HEK293 (cell line): ENCODE measurements around the gene TFAP2C.
"Not testable (repeated sequence)": the region's sequence is repeated elsewhere in the genome, so short reads cannot be mapped to it uniquely, and the experiment has no call there.

Source experiments
- CTCF ChIA-PET: fragments of 350-600 bp; formaldehyde crosslinking; extraction: SDS; loops from one replicate; lab custom pipeline; 2021; ENCODE audit warnings: antibody characterized with exemption; lab: Yijun Ruan, JAX
- POLR2A ChIA-PET: fragments of 300-600 bp; formaldehyde crosslinking; extraction: SDS; loops from one replicate; lab custom pipeline; 2020; ENCODE audit warnings: antibody characterized with exemption, inconsistent platforms; lab: Yijun Ruan, JAX
- H3K27ac ChIP-seq: fragments of 200-500 bp; sonication (Bioruptor generic); 2 replicates; pipeline ENCODE4 v1.5.1; 2014; ENCODE audit warnings: low read depth, low read length, control low read depth, inconsistent platforms; ENCODE audit errors: extremely low read depth
- H3K36me3 ChIP-seq, 2 experiments: fragments of 200-500 bp in 1 of 2; sonication (Bioruptor generic) in 1 of 2; 1 replicate in 1 of 2; 2 replicates in 1 of 2; pipeline ENCODE4 v1.5.1; 2014 to 2017; ENCODE audit warnings: inconsistent platforms in 2 of 2, low read length in 2 of 2; ENCODE audit not compliant: control insufficient read depth in 2 of 2, insufficient read depth in 1 of 2
- H3K4me1 ChIP-seq: fragments of 200-500 bp; sonication (Bioruptor generic); 2 replicates; pipeline ENCODE4 v1.5.1; 2014; ENCODE audit warnings: mild to moderate bottlenecking, low read length, inconsistent platforms; ENCODE audit not compliant: control insufficient read depth, insufficient read depth
- H3K4me3 ChIP-seq: 2 replicates; pipeline ENCODE4 v1.5.1; 2011; ENCODE audit warnings: low read depth, mild to moderate bottlenecking, control low read depth, low read length, moderate library complexity
- H3K9me3 ChIP-seq: fragments of 200-500 bp; sonication (Bioruptor generic); 2 replicates; pipeline ENCODE4 v1.5.1; 2014; ENCODE audit warnings: low read depth, low read length, inconsistent platforms; ENCODE audit not compliant: control insufficient read depth, insufficient read depth
- HOXC10 ChIP-seq: sonication (generic); formaldehyde crosslinking; IDR thresholded peaks from 2 replicates; pipeline ENCODE4 v1.8.1; 2023; ENCODE audit warnings: mild to moderate bottlenecking, missing genetic modification reagents
- OSR2 ChIP-seq: fragments of 450-650 bp; formaldehyde crosslinking; IDR thresholded peaks from 2 replicates; pipeline ENCODE4 v1.5.1; 2016; ENCODE audit warnings: missing biosample characterization, missing genetic modification characterization
- PRDM6 ChIP-seq: fragments of 450-650 bp; formaldehyde crosslinking; IDR thresholded peaks from 2 replicates; pipeline ENCODE4 v1.5.1; 2017; ENCODE audit warnings: missing biosample characterization, missing genetic modification characterization
- SP7 ChIP-seq: fragments of 450-650 bp; formaldehyde crosslinking; IDR thresholded peaks from 2 replicates; pipeline ENCODE4 v1.5.1; 2016; ENCODE audit warnings: missing biosample characterization, missing genetic modification characterization
- ZBTB48 ChIP-seq: fragments of 450-650 bp; formaldehyde crosslinking; IDR thresholded peaks from 2 replicates; pipeline ENCODE4 v1.5.1; 2016; ENCODE audit warnings: missing biosample characterization, missing genetic modification characterization
- ZFP37 ChIP-seq: fragments of 450-650 bp; formaldehyde crosslinking; IDR thresholded peaks from 2 replicates; pipeline ENCODE4 v1.5.1; 2016; ENCODE audit warnings: missing biosample characterization, missing genetic modification characterization
- ZNF114 ChIP-seq: fragments of 450-650 bp; formaldehyde crosslinking; IDR thresholded peaks from 2 replicates; pipeline ENCODE4 v1.5.0; 2017; ENCODE audit warnings: missing biosample characterization, missing genetic modification characterization
- ZNF174 ChIP-seq: fragments of 450-650 bp; formaldehyde crosslinking; IDR thresholded peaks from 2 replicates; pipeline ENCODE4 v1.5.0; 2017; ENCODE audit warnings: missing biosample characterization, mild to moderate bottlenecking, missing genetic modification characterization
- ZNF24 ChIP-seq: fragments of 450-650 bp; formaldehyde crosslinking; IDR thresholded peaks from 2 replicates; pipeline ENCODE4 v1.5.1; 2016; ENCODE audit warnings: missing biosample characterization, missing genetic modification characterization
- ZNF274 ChIP-seq, 2 experiments: fragments of 200-500 bp in 1 of 2; fragments of 450-650 bp in 1 of 2; sonication (Bioruptor generic) in 1 of 2; formaldehyde crosslinking in 1 of 2; IDR thresholded peaks; 2 replicates each; pipeline versions ENCODE4 v1.5.1 to v1.6.1; 2014 to 2016; ENCODE audit warnings: borderline replicate concordance in 1 of 2, inconsistent platforms in 1 of 2, low read length in 1 of 2, missing biosample characterization in 1 of 2, missing genetic modification characterization in 1 of 2
- ZNF335 ChIP-seq: fragments of 450-650 bp; formaldehyde crosslinking; conservative IDR thresholded peaks from 2 replicates; pipeline ENCODE4 v1.5.1; 2016; ENCODE audit warnings: missing biosample characterization, missing genetic modification characterization
- ZNF416 ChIP-seq: fragments of 450-650 bp; formaldehyde crosslinking; IDR thresholded peaks from 2 replicates; pipeline ENCODE4 v1.5.1; 2016; ENCODE audit warnings: missing biosample characterization, missing genetic modification characterization
- ZNF510 ChIP-seq: fragments of 450-650 bp; formaldehyde crosslinking; IDR thresholded peaks from 2 replicates; pipeline ENCODE4 v1.5.1; 2018; ENCODE audit warnings: mild to moderate bottlenecking, missing genetic modification characterization, missing biosample characterization; ENCODE audit not compliant: insufficient replicate concordance
- ZNF518A ChIP-seq: fragments of 450-650 bp; formaldehyde crosslinking; conservative IDR thresholded peaks from 2 replicates; pipeline ENCODE4 v1.5.1; 2016; ENCODE audit warnings: low read depth, missing biosample characterization, missing genetic modification characterization
- ZNF548 ChIP-seq: fragments of 450-650 bp; formaldehyde crosslinking; IDR thresholded peaks from 2 replicates; pipeline ENCODE4 v1.5.1; 2016; ENCODE audit warnings: missing biosample characterization, missing genetic modification characterization
- ZNF585B ChIP-seq: fragments of 450-650 bp; formaldehyde crosslinking; IDR thresholded peaks from 2 replicates; pipeline ENCODE4 v1.5.1; 2016; ENCODE audit warnings: missing biosample characterization, missing genetic modification characterization
- ZSCAN5A ChIP-seq: fragments of 450-650 bp; formaldehyde crosslinking; IDR thresholded peaks from 2 replicates; pipeline ENCODE4 v1.5.1; 2016; ENCODE audit warnings: missing biosample characterization, missing genetic modification characterization
- TF ChIP-seq, protein P1 (sequence below): fragments of 450-650 bp; IDR thresholded peaks from 2 replicates; pipeline ENCODE4 v1.5.1; 2018; ENCODE audit warnings: missing biosample characterization, missing genetic modification characterization

TFAP2C gene

DNA sequence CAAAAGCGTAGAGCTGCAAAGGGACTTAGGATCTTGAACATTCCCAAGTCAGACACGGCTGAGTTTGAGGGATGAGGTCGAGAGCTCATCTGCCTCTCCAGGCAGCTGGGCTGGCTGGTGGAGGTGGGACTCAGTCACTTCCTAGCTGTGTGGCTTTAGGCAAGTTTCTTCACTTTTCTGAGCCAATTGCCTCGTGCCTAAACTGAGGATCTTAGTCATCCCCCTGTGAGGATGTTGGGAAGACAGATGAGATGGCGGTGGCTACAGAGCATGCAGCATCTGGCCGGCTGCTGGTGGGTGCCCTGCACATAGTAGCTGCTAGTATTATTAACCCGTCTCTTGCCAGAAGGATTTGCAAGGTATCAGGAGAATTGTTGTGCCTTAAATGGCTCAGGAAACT is 27.5 kb downstream of the TFAP2C start:
- POLR2A ChIA-PET, result no interaction called here

DNA sequence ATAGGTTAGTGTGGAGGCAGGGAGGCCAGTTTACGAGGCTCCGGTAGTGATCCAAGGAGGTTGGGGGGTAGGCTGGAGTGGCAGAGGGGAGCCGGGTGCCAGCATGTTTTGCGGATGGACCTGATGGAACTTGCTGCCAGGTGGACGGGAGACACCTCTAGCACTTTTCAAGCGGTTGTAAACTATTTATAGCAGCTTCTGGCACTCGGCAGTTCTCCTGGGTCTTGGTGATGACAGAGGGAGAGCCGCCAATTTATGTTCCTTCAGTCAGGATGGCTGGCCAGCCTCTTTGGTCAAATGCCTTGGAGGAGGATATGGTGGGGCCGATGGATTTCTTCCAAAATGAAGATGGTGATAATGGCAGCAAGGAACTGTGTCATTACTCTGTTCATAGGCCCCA is 28.8 kb downstream of the TFAP2C start:
- POLR2A ChIA-PET, result no interaction called here
- TF ChIP-seq ZNF585B (tag by site-specific recombination) (no peak), OSR2 (tag by site-specific recombination) (no peak), ZNF174 (tag by site-specific recombination) (no peak), HOXC10 (CRISPR knock-in tag) (no peak), PRDM6 (tag by site-specific recombination) (no peak)
- TF ChIP-seq, all 188 proteins: peak for 0
- CTCF ChIA-PET, result no interaction called here

More for the DNA sequence above, 27.5 kb downstream of the TFAP2C start:
- CTCF ChIA-PET, result interaction anchor here (1.2 kb wide), 1 partner anchor 27 kb away, joined by 3 read pairs; no protein-coding TSS in a partner anchor
- Histone ChIP-seq H3K4me1 (no peaks in the 10 kb centered on the region), H3K36me3 (no peaks in the 10 kb centered on the region), H3K9me3 (no peaks in the 10 kb centered on the region), H3K27ac (no peak overlapping the region), H3K4me3 (no peak overlapping the region)
- no peak for TF ChIP-seq ZNF548 (tag by site-specific recombination)
- TF ChIP-seq ZNF510 (tag by site-specific recombination), result no peak
- no peak for TF ChIP-seq ZBTB48 (tag by site-specific recombination)
- no peak for TF ChIP-seq ZNF24
- no peak for TF ChIP-seq ZNF335 (tag by site-specific recombination)

GRCh38 chr20:56658341-56658947 is 29.3 kb downstream of the TFAP2C start:
- not testable (repeated sequence) for H3K4me1 ChIP-seq, H3K4me3 ChIP-seq, H3K36me3 ChIP-seq, H3K9me3 ChIP-seq, H3K27ac ChIP-seq
- CTCF ChIA-PET, result interaction anchor here (0.7 kb wide), 1 partner anchor 1212 kb away, joined by 4 read pairs; no protein-coding TSS in a partner anchor
- POLR2A ChIA-PET, result interaction anchor here (0.6 kb wide), 1 partner anchor 16 kb away, joined by 3 read pairs; no protein-coding TSS in a partner anchor

More for the DNA sequence above, 28.8 kb downstream of the TFAP2C start:
- Histone ChIP-seq H3K9me3 (no peaks in the 10 kb centered on the region), H3K36me3 (no peaks in the 10 kb centered on the region), H3K27ac (no peak overlapping the region), H3K4me1 (no peaks in the 10 kb centered on the region), H3K4me3 (no peak overlapping the region)

GRCh38 chr20:56663660-56664059 is 34.6 kb downstream of the TFAP2C start:
- no peaks in the 10 kb centered on the region for H3K36me3 ChIP-seq
- no peak overlapping the region for H3K4me3 ChIP-seq
- ChIA-PET POLR2A (no interaction called here), CTCF (no interaction called here)
- no peak overlapping the region for H3K27ac ChIP-seq
- no peaks in the 10 kb centered on the region for H3K4me1 ChIP-seq
- H3K9me3 ChIP-seq, result no peaks in the 10 kb centered on the region
- TF ChIP-seq ZFP37 (tag by site-specific recombination), result no peak
- TF ChIP-seq, protein P1, sequence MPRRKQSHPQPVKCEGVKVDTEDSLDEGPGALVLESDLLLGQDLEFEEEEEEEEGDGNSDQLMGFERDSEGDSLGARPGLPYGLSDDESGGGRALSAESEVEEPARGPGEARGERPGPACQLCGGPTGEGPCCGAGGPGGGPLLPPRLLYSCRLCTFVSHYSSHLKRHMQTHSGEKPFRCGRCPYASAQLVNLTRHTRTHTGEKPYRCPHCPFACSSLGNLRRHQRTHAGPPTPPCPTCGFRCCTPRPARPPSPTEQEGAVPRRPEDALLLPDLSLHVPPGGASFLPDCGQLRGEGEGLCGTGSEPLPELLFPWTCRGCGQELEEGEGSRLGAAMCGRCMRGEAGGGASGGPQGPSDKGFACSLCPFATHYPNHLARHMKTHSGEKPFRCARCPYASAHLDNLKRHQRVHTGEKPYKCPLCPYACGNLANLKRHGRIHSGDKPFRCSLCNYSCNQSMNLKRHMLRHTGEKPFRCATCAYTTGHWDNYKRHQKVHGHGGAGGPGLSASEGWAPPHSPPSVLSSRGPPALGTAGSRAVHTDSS, result no peak
- TF ChIP-seq ZNF274 (IDR thresholded peaks at IDR 0.05; ENCODE audit: low read length), result no peak
- no peak for TF ChIP-seq ZNF274 (tag by site-specific recombination; IDR thresholded peaks at IDR 0.05; ENCODE audit: borderline replicate concordance)
- no peak for TF ChIP-seq ZNF416 (tag by site-specific recombination)
- no peak for TF ChIP-seq ZNF518A (tag by site-specific recombination)
- no peak for TF ChIP-seq SP7 (tag by site-specific recombination)
- TF ChIP-seq ZSCAN5A, result no peak
- TF ChIP-seq ZNF114 (tag by site-specific recombination), result no peak
